ENCODE data around the gene MPV17L2. TPM values are rescaled to one million over a fixed set of nuclear protein-coding genes. Genes with fewer than 3 reads are reported as not detected.

The MPV17L2 gene
- total and polyA plus RNA-seq, 10 of the 15 experiments (the other 5 are each of a cell fraction or from before 2014, with no cell fraction given): 5.1 to 57.2 (median 22.9) TPM

- TF ChIP-seq TCF3 (IDR thresholded peaks at IDR 0.05; ENCODE audit: borderline replicate concordance, insufficient read depth, low read depth, low read length): 0 out of 2 replicates have a peak, but pooled peaks have one; percentile 35
- TF ChIP-seq, protein P1, sequence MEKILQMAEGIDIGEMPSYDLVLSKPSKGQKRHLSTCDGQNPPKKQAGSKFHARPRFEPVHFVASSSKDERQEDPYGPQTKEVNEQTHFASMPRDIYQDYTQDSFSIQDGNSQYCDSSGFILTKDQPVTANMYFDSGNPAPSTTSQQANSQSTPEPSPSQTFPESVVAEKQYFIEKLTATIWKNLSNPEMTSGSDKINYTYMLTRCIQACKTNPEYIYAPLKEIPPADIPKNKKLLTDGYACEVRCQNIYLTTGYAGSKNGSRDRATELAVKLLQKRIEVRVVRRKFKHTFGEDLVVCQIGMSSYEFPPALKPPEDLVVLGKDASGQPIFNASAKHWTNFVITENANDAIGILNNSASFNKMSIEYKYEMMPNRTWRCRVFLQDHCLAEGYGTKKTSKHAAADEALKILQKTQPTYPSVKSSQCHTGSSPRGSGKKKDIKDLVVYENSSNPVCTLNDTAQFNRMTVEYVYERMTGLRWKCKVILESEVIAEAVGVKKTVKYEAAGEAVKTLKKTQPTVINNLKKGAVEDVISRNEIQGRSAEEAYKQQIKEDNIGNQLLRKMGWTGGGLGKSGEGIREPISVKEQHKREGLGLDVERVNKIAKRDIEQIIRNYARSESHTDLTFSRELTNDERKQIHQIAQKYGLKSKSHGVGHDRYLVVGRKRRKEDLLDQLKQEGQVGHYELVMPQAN (conservative IDR thresholded peaks at IDR 0.05): 0 out of 2 replicates have a peak, but pooled peaks have one; percentile 31
- TF ChIP-seq, protein P2, sequence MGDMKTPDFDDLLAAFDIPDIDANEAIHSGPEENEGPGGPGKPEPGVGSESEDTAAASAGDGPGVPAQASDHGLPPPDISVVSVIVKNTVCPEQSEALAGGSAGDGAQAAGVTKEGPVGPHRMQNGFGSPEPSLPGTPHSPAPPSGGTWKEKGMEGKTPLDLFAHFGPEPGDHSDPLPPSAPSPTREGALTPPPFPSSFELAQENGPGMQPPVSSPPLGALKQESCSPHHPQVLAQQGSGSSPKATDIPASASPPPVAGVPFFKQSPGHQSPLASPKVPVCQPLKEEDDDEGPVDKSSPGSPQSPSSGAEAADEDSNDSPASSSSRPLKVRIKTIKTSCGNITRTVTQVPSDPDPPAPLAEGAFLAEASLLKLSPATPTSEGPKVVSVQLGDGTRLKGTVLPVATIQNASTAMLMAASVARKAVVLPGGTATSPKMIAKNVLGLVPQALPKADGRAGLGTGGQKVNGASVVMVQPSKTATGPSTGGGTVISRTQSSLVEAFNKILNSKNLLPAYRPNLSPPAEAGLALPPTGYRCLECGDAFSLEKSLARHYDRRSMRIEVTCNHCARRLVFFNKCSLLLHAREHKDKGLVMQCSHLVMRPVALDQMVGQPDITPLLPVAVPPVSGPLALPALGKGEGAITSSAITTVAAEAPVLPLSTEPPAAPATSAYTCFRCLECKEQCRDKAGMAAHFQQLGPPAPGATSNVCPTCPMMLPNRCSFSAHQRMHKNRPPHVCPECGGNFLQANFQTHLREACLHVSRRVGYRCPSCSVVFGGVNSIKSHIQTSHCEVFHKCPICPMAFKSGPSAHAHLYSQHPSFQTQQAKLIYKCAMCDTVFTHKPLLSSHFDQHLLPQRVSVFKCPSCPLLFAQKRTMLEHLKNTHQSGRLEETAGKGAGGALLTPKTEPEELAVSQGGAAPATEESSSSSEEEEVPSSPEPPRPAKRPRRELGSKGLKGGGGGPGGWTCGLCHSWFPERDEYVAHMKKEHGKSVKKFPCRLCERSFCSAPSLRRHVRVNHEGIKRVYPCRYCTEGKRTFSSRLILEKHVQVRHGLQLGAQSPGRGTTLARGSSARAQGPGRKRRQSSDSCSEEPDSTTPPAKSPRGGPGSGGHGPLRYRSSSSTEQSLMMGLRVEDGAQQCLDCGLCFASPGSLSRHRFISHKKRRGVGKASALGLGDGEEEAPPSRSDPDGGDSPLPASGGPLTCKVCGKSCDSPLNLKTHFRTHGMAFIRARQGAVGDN (IDR thresholded peaks at IDR 0.05): peak; percentile 65; the same call in 1 of the 2 replicates
- peak; percentile 71; the same call in 1 of the 2 replicates for TF ChIP-seq HDGF (IDR thresholded peaks at IDR 0.05)
- peak; percentile 10; the same call in 1 of the 2 replicates for TF ChIP-seq SMC3 (IDR thresholded peaks at IDR 0.05; ENCODE audit: borderline replicate concordance, low read length)
- TF ChIP-seq CHD4 (IDR thresholded peaks at IDR 0.05): no peak
- peak; percentile 41; the same call in 1 of the 2 replicates for TF ChIP-seq POLR2AphosphoS5 (IDR thresholded peaks at IDR 0.05; ENCODE audit: low read length)
- TF ChIP-seq POLR2A (IDR thresholded peaks at IDR 0.05; ENCODE audit: low read depth, low read length): peak; percentile 74; the same call in 1 of the 2 replicates
- peak; percentile 33 for TF ChIP-seq MYC (IDR thresholded peaks at IDR 0.05; ENCODE audit: insufficient read depth, insufficient read length, insufficient replicate concordance, low read length, severe bottlenecking)
- peak; percentile 29; the same call in 1 of the 2 replicates for TF ChIP-seq DPF2 (IDR thresholded peaks at IDR 0.05)
- peak in 1 of 2 experiments; percentile 56; a peak in 2 of 4 replicates for TF ChIP-seq BHLHE40 (IDR thresholded peaks at IDR 0.05; ENCODE audit: borderline replicate concordance in 1 of 2, low read depth in 2 of 2, low read length in 1 of 2)
- peak; percentile 56; the same call in 1 of the 2 replicates for TF ChIP-seq RB1 (IDR thresholded peaks at IDR 0.05; ENCODE audit: borderline replicate concordance)
- TF ChIP-seq JUND (IDR thresholded peaks at IDR 0.05; ENCODE audit: low read depth, low read length): no peak
- TF ChIP-seq NBN (IDR thresholded peaks at IDR 0.05): no peak
Observed at GRCh38 chr19:18160971-18161635, 31.9 kb upstream of the MPV17L2 start (continued).

Measured in GM12878 (cell line).